Activated T-cell treated with anti-CD3 and anti-CD28 coated beads for 48 hours (primary cell): Measurements from ENCODE around the gene ASF1B.

ENCODE experiments used
- DNase-seq: peaks from one replicate; pipeline ENCODE4 v3.0.0-alpha.2; 2020; ENCODE audit warnings: low read depth

The ASF1B gene

GRCh38 chr19:14107581-14108461 lies 28.6 kb downstream of the ASF1B start:
- DNase-seq = no peak

GRCh38 chr19:14106840-14107239 lies 29.5 kb downstream of the ASF1B start:
- DNase-seq = no peak

- no peak for DNase-seq
Observed at GRCh38 chr19:14105680-14106079, 30.7 kb downstream of the ASF1B start.

DNA sequence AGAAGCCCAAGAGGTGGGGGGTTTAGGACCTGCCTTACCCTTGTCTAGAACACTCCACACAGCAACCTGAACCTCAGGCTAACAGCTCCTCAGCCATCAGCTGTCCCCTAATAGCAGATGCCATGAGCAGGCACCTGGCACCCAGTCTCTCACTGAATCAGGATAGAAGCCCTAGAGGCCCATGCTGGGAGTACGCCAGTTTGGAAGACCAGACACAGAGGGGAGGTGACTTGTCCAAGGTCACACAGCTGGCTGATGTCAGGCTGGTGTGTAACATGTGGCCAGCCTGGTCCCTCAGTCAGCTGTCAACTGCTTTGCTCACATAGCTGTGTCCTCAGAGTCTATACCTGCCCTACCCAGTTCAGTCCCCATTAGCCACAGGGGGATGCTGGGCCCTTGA lies 33.1 kb downstream of the ASF1B start:
- no peak for DNase-seq

GRCh38 chr19:14102756-14103155 lies 33.6 kb downstream of the ASF1B start:
- DNase-seq = no peak

DNA sequence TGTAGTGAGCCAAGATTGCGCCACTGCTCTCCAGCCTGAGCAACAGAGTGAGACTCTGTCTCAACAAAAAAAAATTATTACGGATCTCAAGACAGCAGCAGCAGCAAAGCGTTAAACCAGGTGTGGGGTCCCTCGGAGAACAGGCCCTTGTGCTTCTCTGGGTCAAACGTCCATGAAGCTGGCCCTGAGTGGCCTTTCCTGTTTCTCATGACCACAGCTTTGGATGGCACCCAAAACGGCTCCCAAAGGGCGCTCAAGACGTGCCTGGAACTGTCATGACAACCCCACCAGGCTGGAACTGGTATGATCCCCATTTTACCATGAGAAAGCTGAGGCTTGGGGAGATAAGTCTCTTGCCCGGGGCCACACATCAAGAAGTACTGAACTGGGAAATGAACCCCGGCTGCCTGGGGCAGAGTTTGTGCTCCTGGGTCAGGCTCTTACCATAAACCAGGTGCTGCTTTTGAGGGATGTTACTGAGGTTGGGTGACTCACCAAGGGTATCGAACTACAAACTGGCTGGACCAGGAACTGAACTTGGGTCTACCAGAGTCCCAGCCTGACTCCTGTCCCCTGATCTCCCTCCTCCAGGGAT lies 34.2 kb downstream of the ASF1B start:
- DNase-seq = no peak

DNA sequence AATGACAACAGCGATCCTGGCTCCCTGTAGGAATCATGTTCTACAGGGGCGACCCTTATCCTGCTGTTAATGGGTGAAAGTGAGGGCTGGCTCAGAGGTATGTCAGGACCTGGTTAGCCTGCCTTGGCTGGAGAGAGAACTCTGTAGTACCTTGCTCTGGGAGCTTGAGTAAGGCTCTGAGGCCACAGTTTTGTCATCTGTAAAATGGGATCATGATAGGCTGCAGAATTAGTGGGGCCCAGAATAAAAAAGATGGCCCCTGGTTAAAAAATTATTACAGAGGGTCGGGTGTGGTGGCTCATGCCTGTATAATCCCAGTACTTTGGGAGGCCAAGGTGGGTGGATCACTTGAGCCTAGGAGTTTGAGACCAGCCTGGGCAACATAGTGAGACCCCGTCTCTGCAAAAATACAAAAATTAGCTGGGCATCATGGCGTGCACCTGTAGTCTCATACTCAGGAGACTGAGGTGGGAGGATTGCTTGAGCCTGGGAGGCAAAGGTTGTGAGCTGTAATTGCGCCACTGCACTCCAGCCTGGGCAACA lies 35.3 kb downstream of the ASF1B start:
- no peak for DNase-seq

GRCh38 chr19:14097532-14098151 lies 38.7 kb downstream of the ASF1B start:
- DNase-seq = no peak

DNA sequence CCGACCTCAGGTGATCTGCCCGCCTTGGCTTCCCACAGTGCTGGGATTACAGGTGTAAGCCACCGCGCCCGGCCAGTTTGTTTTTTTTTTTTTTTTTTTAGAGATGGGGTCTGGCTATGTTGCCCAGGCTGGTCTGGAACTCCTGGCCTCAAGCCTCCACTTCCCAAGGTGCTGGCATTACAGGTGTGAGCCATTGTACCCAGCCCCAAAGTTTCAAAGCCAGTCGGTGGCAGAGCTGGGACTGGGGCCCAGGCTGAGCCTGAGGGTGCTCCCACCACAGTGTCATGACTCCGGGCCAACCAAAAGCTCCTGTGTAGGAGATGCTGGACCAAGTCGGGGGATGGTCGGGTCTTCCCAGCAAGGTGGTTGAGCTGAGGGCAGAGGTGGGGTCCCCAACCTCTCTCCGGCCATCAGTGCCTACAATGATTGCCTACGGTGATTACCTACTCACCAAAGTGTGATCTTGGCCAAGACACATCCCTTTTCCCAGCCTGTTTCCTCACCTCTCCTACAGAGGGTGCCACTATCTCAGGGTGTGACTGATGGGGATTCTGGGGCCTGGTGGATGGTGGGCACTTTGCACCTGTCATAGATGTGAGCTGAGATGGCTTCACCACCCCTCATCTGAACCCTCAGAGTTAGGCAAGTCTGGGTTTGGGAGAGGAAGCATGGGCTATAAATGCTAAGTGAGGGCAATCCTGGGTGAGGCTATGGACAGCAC lies 40.0 kb downstream of the ASF1B start:
- DNase-seq = no peak

DNA sequence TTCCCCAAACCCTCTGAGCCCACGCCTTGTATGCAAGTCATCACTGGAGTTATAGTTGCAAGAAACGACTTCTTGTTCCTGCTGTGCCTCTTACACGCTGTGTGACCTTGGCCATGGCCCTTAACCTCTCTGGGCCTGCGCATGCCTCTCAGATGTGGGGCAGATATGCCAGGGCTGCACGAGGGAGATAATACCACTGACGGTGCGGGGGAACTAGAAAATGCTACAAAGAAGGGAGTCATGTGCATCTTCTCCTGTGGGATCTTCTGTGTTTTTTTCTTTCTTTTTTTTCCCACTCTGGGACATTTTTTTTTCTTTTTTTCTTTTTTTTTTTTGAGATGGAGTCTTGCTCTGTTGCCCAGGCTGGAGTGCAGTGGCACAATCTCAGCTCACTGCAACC lies 41.5 kb downstream of the ASF1B start:
- DNase-seq = no peak

DNA sequence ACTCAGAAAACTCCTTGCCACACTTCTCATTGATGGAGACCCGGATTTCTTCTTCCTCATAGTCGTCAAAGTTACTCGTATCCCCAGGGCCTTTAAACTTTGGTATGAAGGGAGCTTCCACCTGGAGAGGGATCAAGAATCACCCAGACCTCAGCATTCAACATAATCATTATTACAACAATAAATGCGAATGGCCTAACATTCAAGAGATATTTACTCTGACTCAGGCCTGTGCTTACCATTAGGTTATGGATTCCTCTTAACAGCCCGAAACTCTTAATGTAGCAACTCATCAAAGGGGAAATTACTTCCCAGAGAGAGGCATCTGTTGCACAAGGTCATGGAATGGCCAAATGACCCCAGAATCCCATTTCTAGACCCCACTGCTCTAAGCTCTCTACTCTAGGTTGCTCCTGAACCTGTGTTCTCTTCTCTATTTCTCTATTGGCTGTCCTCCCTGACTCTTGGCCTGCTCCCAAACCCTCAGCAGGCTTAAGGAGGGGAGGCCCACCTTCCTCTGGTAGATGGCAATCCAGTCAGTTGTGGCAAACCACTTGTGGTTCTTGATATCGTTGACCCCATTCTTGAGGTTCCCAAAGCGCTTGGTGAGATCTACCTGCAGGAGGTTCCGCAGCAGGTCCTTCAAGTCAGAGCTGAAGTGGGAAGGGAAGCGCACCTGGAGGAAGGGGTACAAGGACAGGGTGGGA lies 43.1 kb downstream of the ASF1B start:
- no peak for DNase-seq

- no peak for DNase-seq
Observed at GRCh38 chr19:14091813-14092462, 44.5 kb downstream of the ASF1B start.

DNA sequence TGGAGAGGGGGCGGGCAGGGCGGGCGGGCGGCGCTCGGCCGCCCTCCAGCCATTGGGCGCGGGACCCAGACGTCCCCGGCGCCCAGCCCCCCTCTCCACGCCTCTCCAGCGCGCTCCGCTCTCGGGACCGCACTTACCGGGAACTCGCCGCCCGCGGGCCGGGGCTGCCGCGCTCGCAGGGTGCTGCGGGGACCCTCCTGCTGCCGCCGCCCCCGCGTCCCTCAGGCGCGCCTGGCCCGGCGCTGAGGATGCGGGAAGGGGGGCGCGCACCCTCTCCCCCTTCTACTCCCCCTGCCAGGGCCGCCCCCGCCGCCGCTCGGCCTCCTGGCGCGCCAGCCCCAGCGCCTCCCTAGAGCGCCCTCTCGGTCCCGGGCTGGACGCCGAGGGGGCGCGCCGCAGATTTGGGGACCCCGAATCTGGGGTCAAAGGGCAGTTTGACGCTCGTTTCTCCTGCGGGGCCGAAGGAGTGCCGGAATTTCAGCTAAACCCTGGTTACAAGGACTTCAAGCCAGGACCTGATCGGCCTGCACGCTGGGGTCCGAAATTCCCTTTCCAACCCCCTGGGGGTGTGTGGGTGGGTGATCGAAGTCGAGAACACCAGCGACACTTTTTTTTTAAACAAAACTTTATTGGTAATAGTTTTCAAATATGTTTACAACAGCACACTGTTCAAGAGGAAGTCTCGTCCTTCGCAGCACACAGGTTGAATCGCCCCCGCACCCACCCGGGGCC lies 45.1 kb downstream of the ASF1B start:
- peak; percentile 72 for DNase-seq

DNA sequence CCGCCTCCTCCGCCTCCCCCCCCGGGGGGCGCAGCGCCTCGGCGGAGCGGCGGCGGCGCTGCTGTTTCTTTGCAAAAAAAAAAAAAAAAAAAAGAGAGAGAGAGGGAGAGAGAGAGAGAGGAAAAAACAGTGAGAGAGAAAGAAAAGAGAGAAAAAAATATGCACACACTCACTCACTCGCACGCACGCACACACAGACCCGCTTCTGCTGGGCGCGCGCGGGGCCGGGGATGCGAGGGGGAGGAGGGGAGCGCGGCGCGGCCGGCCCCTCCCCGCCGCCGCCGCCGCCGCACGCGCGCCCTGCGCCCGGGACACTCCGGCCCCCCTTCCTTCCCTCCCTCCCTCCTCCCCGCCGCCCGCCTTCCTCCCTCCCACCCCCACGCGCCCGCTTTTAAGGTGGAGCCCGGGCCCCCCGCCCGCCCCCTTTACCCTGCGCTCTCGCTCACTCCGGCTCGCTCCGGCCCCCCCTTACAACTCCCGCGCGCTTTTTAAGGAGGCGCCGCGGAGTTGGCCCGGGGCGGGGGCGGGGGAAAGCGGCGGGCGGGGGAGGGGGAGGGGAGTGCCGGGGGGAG lies 45.8 kb downstream of the ASF1B start, which contains the start of gene SAMD1:
SAMD1 (minus strand) TSS at position 243 of the 572 bp plus-strand sequence.
- peak; percentile 77 for DNase-seq

GRCh38 chr19:14089662-14090508 lies 46.5 kb downstream of the ASF1B start:
- DNase-seq = peak; percentile 52

DNA sequence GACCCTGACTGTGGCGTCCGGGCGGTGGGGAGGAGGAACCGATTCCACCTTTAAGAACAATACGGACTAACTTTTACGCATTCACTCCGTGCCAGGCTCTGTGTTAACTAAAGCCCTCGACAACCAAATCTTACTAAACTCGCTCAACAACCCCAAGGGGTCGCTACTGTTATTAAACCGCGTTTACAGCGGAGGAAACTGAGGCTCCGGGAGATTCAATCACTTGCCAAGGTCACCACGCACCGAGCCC lies 47.1 kb downstream of the ASF1B start:
- DNase-seq = no peak

GRCh38 chr19:14088634-14089411 lies 47.6 kb downstream of the ASF1B start:
- no peak for DNase-seq

DNA sequence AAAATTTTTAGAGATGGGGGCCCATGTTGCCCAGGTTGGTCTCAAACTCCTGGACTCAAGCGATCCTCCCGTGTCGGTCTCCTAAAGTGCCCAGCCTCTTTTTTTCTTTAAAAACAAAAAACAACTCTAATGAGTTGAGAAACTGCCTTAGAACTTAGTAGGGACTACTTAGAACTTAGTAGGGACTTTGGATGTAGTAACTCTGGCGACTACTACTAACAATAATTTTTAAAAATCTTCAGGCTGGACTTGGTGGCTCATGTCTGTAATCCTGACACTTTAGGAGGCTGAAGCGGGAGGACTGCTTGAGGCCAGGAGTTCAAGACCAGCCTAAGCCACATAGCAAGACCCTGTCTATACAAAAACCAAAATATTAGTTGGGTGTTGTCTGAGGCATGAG lies 50.3 kb downstream of the ASF1B start:
- DNase-seq = no peak
